GM23248 (cell line): ENCODE measurements around the gene CCL4.

ENCODE experiments used
- EZH2 ChIP-seq: fragments of 200-600 bp; sonication (generic); IDR thresholded peaks from 2 replicates; pipeline ENCODE4 v1.6.1; 2018; ENCODE audit warnings: antibody characterized with exemption, mild to moderate bottlenecking; ENCODE audit not compliant: insufficient read depth, poor library complexity, severe bottlenecking
- EZH2phosphoT487 ChIP-seq: fragments of 200-600 bp; sonication (generic); IDR thresholded peaks from 2 replicates; pipeline ENCODE4 v1.6.1; 2018; ENCODE audit warnings: antibody characterized with exemption, moderate library complexity, mild to moderate bottlenecking, low read depth; ENCODE audit not compliant: insufficient read depth

- no peak for TF ChIP-seq EZH2phosphoT487
- no peak for TF ChIP-seq EZH2
These were observed 34.5 kb upstream of the CCL4 start for GRCh38 chr17:36069136-36069535.
